Measurements from ENCODE around the gene WT1.

- no peak for TF ChIP-seq CTCF (IDR thresholded peaks at IDR 0.05; ENCODE audit: low read length)
- TF ChIP-seq EZH2 (IDR thresholded peaks at IDR 0.05; ENCODE audit: borderline replicate concordance, low read length): no peak
These were observed 20.4 kb downstream of the WT1 start for GRCh38 chr11:32414925-32415324.
